GM18502 (cell line): ENCODE data around the gene COPS3.

Experiments used
- ATAC-seq: cut with Tn5 transposase; IDR thresholded peaks from one replicate; pipeline ENCODE4 v1.9.1; 2021; ENCODE audit warnings: mild to moderate bottlenecking; ENCODE audit not compliant: unreplicated experiment, poor library complexity

COPS3 gene

GRCh38 chr17:17200311-17200710, 80.7 kb downstream of the COPS3 start:
- no peak for ATAC-seq

- ATAC-seq: no peak
Observed at GRCh38 chr17:17198281-17198680, 82.8 kb downstream of the COPS3 start.

GRCh38 chr17:17196776-17197175, 84.3 kb downstream of the COPS3 start:
- no peak for ATAC-seq
